ENCODE data around the gene LRP1B.
"Not testable (repeated sequence)": the region's sequence is repeated elsewhere in the genome, so short reads cannot be mapped to it uniquely, and the experiment has no call there.

Gene LRP1B

DNA sequence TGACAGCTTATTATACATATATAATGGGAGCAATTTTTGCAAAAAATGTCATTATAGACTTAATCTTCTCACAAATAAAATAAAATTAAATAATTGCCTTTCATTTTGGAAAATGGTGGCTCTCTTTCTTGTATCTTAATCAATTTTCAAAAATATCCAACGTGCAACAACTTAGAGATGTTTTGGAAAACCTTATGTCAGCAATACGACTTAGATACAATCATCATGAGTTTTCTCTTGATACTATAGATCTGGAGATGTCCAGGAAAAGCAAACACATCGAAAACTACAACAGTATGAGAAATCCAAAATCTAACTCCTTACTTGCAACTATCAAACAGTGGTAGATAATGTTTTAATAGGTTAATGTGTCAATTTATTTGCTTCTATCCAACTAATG is 1529.0 kb downstream of the LRP1B start:
- DNase-seq (ENCODE audit: low spot score) = no peak

DNA sequence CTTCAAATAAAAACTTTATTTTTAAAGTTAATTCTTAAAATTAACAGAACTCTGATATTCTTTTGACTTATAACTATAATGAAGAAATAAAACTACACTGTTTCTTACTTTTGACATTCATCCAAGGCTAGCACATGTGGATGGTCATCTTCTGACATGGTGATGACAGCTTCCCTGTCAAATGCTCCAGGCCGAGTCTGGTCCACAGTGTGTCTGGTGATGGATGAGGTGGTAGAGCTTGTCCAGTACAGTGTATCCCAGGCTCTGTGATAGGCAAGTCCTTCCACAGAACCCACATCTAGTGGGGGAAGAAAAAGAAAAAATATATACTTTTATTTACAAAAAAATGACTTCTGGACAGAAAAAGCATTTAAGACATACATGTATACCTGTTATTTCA is 1529.5 kb downstream of the LRP1B start:
- DNase-seq (ENCODE audit: low spot score) = no peak

DNA sequence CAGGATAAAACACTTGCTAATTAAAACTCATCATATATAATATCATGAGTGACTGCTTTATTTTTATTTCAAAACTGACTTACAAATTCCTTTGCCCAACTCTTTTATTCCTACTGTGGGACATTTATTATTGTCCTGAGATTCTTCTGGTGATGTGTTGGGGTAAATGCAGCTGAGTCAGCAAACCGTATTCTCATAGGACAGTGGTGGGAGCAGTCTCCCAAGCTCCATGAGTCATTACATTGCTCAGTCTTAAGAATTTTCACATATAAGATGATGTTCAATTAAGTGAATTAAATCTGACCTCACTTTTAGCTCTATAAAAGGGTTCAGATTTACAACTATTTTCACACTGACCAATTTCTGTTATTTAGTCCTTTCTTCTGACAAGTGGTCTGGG is 1530.7 kb downstream of the LRP1B start:
- DNase-seq (ENCODE audit: low spot score) = no peak

DNA sequence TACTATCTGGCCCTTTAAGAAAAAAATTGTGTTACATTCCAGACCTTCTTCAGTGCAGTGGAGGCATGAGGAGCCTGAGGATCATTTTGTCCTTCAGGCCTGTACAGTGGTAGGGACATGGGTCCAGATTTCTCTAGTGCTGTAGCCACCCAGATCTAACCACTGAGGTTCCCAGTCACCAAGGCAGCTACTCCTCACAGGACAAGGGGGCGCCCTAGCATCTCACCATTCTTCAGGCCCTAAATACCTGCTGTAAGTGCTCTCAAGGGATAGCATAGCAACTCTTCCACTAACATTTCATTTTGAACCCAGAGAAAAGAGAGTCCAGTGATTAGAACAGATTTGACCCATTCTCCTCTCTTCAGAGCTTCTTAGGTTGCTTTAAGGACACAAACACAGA is 1533.0 kb downstream of the LRP1B start:
- no peak for DNase-seq (ENCODE audit: low spot score)

DNA sequence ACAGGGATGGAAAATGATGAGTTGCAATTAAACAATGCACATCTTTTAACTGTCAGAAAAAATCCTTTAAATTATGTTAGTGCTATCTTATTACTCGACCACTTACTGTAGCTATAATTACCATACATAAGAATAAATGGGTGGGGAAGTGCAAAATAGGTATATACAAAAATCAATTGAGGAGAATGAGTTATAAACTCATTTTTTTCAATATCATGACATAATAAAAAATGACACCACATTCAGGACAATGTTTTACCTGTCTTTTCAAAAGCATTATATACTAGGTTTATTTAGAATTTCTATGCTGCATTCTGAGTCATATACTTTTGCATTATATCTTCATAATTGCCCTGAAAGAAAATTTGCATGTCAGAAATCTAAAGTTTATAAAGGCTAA is 1533.6 kb downstream of the LRP1B start:
- DNase-seq (ENCODE audit: low spot score) = no peak

DNA sequence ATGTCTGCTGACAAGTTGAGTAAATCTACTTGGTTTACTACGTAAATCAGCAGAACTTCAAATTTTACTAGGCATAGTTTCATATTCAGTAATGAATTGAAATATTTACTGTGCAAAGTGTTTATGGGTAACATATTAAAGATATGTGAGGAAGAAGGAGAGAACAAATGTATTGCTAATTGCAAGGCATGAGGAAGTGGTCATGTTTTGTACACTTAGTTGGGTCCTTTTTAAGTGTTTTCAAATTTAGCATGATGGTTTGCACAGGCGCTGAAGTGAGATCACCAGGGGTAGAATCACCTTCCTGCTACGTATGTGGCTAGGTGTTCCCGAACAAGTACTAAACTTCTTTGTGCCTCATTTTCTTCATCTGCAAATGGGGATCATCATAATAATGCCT is 1534.4 kb downstream of the LRP1B start:
- no peak for DNase-seq (ENCODE audit: low spot score)

DNA sequence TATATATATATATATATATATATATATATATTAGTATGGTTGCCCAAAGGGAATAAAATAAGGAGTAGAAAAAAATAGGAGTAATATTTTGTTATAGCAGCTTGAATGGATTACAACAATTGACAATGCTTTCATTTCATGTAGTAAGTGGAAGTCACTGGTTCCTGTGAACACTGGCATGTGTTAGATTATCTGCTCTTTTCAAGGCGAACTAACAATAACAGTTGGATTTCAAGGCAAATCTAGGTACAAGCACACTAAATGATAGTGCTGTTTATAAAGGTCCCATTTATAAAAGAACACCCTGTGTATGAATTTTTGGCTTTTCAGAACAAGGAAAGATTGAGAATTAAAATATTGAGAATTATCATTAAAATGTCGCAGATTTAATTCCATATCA is 1535.7 kb downstream of the LRP1B start:
- no peak for DNase-seq (ENCODE audit: low spot score)

DNA sequence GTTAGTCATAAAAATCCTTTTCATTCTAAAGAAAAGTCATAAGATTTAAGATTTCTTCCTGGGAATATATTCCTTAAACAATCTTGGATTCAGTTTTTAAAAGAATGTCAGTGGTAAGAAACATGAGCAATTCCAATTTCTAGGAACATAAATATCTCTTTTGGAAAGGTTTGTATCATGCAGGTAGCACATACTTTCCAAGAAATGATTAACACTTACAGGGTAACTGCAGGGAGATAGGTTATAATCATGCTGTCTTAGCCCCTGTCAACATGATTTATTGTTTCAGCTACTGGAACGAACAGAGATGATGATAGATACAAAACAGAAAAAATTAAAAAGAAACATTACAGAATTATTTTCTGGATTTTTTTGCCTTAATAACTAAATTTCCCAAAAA is 1537.7 kb downstream of the LRP1B start:
- DNase-seq (ENCODE audit: low spot score) = no peak

DNA sequence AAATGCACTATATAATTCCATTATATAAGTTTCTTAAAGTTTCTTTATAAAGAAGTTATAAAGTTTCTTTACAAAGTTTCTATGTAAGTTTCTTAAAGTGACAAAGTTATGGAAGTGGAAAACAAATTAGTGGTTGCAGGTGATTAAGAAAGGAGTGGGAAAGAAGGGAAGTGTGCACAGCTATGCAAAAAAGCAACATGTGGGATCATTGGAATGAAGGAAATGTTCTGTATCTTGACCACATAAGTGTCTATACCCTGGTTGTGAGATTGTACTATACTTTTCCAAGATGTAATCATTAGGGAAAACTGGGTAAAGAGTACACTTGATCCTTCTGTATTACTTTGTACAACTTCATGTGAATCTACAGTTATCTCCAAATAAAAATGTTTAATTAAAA is 1541.1 kb downstream of the LRP1B start:
- no peak for DNase-seq (ENCODE audit: low spot score)

DNA sequence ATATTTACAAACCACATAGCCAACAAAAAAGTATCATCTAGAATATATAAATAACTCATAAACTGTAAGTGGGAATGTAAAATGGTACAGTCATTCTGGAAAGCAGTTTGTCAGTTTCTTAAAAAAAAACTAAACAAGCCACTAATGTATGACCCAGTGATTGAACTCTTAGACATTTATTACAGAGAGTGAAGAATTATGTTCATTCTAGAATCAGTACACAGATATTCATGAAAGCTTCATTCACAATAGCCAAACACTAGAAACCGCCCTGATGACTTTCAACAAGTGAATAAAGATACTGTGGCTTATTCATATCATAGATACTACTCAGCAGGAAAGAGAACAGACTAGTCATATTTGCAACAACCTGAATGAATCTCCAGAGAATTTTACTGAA is 1541.5 kb downstream of the LRP1B start:
- no peak for DNase-seq (ENCODE audit: low spot score)

DNA sequence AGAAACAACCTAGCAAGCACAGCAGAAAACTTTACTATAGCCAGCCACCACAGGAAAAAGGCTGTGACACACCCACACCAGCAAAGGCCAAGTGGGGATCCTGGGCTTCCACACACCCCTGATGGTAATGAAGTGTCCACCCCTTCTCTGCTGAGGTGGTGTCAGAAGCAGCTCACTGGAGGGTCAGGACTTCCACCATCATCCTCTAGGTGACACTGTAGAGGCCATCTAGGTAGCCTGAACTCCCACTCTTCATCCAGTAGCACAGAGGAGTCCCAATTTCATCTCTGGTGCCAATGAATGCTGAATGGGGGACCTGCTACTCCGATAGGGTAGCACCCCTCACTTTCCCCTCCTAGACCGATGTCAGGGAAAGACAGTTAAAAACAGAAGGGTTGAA is 1544.4 kb downstream of the LRP1B start:
- no peak for DNase-seq (ENCODE audit: low spot score)

DNA sequence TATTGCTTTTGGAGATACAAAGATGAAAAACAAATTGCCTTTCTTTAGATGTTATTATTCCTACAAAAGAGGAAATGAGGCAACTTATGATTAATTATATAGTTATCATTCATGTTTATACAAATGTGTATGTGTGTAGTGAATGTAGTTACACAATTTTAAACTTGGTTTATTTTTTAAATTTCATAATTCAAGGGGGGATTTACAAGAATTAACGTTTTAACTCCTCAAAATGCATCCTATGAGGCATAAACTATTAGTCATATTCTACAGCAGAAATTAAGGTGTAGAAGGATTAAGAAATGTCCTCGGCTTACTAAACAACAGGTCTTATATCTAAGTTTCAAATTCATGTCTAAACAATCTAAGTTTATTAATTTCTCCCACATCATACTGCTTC is 1545.8 kb downstream of the LRP1B start:
- no peak for DNase-seq (ENCODE audit: low spot score)

DNA sequence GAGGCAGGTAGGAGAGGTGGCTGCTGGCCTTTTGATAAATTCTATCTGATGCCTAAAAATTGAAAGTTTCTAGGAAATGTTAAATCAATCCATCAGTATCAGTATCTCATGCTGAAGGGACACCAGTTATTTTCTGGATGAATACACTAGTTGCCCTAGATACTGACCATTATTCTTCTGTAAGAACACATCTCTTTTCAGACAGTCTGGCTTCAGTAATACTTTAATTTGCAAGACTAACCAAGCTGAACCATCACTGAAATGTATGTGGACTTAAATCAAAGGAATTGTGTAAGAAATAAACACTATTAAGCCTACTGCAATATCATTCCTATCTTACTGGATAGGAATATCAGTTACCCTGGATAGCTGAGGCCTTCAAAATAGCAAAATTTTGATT is 1546.3 kb downstream of the LRP1B start:
- DNase-seq (ENCODE audit: low spot score) = no peak

DNA sequence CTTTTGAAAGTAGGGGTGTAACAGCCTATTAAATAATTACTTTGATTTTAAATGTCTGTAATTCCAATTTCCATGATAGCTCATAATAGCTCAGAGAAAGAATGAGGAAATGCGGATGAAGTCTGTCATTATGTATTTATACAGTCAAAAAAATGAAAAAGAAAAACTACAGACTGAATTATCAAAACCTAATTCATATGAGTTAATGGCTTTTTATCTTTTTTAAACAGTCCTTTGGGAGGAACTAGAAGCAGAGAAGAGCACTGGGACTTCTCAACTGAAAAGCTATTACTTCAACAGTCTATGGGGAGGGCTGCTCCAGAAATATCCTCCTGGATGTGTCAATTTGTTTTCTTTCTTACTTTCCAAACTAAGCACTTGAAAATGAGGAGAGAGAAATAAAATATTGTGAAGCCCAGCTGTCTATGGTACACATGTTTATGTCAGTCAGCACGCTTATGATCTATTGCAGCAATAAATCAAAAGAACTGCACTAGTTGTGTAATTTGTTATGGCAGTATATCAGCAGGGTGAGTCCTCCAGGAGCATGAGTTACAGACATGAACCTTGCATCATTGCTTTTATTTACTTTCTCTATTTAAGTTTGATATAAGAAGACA is 1550.2 kb downstream of the LRP1B start:
- no peak for DNase-seq (ENCODE audit: low spot score)

DNA sequence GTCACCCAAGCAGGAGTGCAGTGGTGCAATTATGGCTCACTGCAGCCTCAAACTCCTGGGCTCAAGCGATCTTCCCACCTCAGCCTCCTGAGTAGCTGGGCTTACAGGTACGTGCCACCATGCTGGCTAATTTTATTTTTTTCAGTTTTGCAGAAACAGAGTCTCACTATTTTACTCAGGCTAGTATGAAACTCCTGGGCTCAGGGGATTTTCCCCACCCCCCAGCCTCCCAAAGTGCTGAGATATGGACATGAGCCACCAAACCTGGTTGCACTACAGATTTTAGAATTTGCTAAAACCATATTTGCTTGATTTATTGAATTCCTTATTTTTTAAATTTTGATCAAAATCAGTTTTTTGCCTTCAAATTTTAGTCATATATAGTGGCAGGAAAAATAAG is 1553.4 kb downstream of the LRP1B start:
- DNase-seq (ENCODE audit: low spot score) = no peak

DNA sequence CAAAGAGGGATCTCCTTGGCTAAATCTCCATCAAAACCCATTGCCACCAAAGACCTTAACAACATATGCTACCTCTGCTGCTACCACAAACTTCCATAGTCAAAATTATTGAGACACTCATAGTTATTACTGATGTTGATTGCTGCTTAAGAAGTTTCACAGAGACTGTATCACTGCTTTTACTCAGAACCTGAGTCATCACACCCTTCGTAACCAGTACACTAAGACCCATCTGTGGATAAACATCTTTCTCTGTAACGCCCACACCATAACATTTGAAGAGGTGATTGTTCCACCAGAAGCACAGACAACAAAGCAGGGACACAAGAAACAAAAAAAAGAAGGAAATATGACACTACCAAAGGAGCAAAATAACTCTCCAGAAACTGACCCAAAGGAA is 1563.1 kb downstream of the LRP1B start:
- DNase-seq (ENCODE audit: low spot score) = no peak

DNA sequence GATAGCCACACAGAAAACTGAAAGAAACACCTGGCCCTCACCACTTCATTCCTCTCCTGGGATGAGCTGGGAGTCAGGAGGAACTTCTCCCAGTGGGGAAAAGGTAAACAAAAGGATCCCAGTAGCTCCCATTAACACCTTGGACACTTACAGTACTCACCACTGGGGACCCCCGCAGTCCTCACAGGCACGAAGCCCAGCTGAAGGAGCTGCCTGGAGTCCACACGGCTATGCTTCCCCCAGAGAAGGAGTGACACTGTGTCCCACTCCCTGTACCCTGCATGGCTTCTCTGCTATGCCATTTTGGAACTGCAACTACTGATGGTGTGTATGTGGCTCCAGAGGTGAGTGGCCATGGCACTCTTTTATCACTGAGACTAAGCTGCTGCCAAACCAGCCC is 1565.1 kb downstream of the LRP1B start:
- no peak for DNase-seq (ENCODE audit: low spot score)

DNA sequence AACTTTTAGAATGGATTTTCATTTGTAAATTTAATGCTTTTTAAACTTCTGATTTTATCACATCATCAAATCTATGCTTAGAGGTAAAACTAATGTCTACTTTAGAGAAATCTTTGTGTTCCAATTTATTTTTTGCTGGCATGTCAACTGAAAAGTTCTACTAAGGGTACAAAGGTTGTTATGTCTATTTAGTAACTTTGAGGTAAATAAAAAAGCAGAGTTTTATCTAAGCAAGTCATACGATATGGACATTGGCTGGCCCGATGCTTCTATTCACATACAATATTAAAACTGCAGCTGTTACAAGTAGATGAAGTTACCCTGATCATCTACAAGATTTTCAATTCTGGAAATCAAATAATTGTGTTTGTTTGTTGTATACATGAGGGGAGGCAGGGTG is 1575.1 kb downstream of the LRP1B start:
- DNase-seq (ENCODE audit: low spot score) = no peak

DNA sequence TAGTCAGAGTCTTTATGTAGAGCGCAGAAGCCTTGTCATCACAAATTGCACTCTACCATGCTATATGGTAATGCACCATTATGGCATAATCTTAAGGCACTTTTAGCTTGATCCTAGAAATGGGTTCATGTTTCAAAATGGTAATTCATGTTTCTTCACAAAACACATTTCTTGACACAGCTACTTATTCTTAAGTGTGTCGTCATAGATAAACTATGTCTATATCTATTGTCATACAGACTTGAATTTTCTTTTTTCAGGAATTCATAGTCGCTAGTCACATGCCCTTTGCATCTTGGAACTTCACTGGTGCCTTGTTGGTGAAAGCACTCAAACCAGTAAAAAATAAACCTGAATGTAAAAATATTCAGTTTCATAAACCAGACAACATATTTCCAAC is 1578.2 kb downstream of the LRP1B start:
- no peak for DNase-seq (ENCODE audit: low spot score)

DNA sequence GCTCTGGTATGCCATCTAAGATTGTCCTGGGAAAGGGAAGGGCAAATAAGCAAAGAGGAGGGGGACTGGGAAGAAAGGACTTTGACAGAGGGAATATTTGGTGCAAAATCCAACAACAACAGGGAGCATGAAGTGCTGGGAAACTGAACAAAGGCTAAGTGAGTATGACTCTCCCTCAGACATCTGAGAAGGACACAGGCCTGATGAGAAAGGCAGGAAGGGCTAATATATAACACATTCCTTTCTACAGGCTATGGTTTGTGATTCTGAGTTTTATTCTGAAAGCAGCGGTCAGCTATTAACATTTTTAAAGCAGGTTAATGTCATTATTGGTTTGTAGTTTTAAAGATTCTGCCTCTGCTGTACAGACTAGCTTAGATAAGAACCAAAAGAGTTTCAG is 1579.5 kb downstream of the LRP1B start:
- DNase-seq (ENCODE audit: low spot score) = no peak

DNA sequence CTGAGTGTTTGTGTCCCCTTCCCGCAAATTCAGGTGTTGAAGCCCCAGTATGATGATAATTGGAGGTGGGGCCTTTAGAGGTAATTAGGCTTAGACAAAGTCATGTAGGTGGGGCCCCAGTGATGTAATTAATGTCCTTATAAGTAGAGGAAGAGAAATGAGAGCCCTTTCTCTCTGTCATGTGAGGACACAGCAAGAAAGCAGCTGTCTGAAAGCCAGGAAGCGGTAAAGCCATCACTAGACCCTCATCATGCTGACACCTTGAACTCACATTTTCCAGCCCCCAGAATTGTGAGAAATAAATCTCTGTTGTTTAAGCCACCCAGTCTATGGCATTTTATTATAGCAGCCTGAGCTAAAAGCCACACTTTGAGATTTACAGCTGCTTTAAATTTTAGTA is 1580.0 kb downstream of the LRP1B start:
- no peak for DNase-seq (ENCODE audit: low spot score)

DNA sequence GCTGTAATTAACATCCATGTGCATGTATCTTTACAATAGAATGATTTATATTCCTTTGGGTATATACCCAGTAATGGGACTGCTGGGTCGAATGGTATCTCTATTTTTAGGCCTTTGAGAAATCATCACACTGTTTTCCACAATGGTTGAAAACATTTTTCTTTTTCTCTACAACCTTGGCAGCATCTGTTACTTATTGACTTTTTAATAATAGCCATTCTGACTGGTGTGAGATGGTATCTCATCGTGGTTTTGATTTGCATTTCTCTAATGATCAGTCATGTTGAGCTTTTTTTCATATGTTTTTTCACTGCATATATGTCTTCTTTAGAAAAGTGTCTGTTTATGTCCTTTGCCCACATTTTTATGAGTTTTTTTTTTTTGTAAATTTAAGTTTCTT is 1586.0 kb downstream of the LRP1B start:
- DNase-seq (ENCODE audit: low spot score) = not testable (repeated sequence)

DNA sequence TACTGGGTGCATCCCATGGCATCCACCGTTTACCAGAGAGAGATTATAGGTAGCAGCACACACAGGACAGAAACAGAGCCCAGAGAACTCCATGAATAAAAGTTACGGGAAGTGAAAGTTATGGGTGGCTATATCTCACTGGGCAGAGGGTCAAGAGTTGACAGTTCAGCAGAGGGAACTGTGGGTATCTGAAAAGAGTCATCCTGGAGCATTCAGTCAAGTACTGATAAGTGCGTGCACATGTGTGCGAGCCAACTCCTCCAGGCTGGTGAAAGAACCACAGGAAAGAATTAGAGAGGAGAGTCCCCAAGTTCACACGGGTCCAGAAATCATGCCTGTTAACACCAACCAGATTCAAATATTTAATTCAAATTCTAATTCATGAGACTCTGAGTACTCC is 1588.2 kb downstream of the LRP1B start:
- DNase-seq (ENCODE audit: low spot score) = no peak

DNA sequence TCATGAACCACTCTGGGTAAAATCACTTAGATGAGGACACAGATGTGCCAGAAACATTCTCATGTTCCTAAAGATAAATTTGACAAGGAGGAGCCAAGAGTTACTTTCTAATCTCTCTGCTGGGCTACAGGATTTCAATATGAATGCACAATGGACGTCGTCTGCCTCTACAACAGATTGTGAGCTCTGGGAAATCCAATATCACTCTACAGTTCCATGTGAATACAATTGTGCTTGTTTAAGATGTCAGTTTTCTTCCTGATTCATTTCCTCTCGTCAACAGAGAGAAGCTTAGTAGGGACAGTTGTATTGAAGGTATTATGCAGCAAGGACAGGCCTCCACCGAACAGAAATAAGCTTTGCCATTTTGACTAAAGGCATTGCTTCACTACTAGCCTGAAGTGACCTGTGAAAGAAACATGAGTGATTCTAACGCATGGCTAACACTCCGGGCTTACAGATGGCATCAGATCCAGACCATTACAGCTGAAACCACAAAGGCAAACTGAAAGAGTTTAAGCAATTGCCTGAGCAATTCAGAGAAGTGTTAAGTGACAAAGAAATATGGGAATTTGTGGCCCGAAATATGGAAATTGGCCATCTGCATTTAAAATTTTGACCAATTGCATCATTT is 1591.5 kb downstream of the LRP1B start:
- no peak for DNase-seq (ENCODE audit: low spot score)

DNA sequence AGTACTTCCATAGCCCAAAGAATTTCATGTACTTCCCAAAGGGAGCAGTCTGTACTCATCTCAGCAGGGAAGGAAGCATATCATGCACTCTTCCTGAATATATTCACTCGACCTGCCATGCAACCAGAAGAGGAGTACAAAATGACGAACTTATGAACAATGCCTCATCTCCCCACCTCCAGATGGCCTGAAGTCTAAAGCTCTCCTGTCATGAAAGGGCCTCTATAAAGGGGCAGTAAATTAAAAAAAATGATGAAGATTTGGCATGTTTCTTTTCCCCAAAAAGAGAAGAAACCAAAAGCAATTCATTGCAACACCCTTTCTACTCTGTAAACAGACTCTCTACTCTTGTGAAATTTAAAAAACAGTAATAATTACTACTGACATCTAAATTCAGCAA is 1601.1 kb downstream of the LRP1B start:
- DNase-seq (ENCODE audit: low spot score) = no peak
